ENCODE data around the gene CAMK1D. TPM values are rescaled to one million over a fixed set of nuclear protein-coding genes. Genes with fewer than 3 reads are reported as not detected.

Gene CAMK1D
- total RNA-seq, 1 experiment from 2014 or later = 6.3 TPM

- H2AFZ ChIP-seq (ENCODE audit: low read length) = no peak overlapping the region
- H3K9me3 ChIP-seq (ENCODE audit: control insufficient read depth, low read depth, low read length) = no peaks in the 10 kb centered on the region
- no peaks in the 10 kb centered on the region for H3K23me2 ChIP-seq (ENCODE audit: insufficient read length, low read depth, low read length, poor library complexity, severe bottlenecking)
- H3K27me3 ChIP-seq (ENCODE audit: insufficient read depth, low read length) = no peaks in the 10 kb centered on the region
- H3K27ac ChIP-seq (ENCODE audit: insufficient read length, low read depth, low read length) = no peak overlapping the region
- no peak overlapping the region for H2BK15ac ChIP-seq (ENCODE audit: low read depth, low read length)
- no peak overlapping the region for H2AK5ac ChIP-seq (ENCODE audit: insufficient read length, low read length)
- Mint-ChIP-seq H3K27me3 (ENCODE audit: low read depth) (no peaks in the 10 kb centered on the region), H3K4me1 (peaks cover 10 to 12% of the 10 kb centered on the region in 2 experiments), H3K9me3 (peaks cover 0 to 2% of the 10 kb centered on the region in 2 experiments; a peak in 2 of 5 replicates), H3K4me3 (no peak overlapping the region), H3K36me3 (ENCODE audit: insufficient read depth in 1 of 3, low read depth in 3 of 3) (peaks cover 0 to 9% (median 0%) of the 10 kb centered on the region in 3 experiments; a peak in 3 of 7 replicates), H3K27ac (no peak overlapping the region)
- no peak overlapping the region for H3K4me2 ChIP-seq (ENCODE audit: insufficient read depth, insufficient read length, low read length)
- H4K8ac ChIP-seq (replicated peaks; ENCODE audit: insufficient read length, low read depth, low read length) = no peak overlapping the region
- no peak overlapping the region for H2BK5ac ChIP-seq (ENCODE audit: insufficient read length, low read length)
- no peaks in the 10 kb centered on the region for H3K79me1 ChIP-seq (ENCODE audit: insufficient read depth, low read depth, low read length, poor library complexity, severe bottlenecking)
- no peaks in the 10 kb centered on the region for H4K20me1 ChIP-seq (ENCODE audit: control insufficient read depth, insufficient read depth, insufficient read length)
- no peak overlapping the region for H4K91ac ChIP-seq (ENCODE audit: insufficient read length, low read depth, low read length)
- H3K23ac ChIP-seq (ENCODE audit: insufficient read length, low read depth, low read length) = no peak overlapping the region
- H2BK12ac ChIP-seq (ENCODE audit: insufficient read length, low read depth, low read length) = no peak overlapping the region
- H3K79me2 ChIP-seq (ENCODE audit: insufficient read depth, low read length) = no peaks in the 10 kb centered on the region
- no peak overlapping the region for H3T11ph ChIP-seq (ENCODE audit: low read length)
- TF ChIP-seq CTCF (conservative IDR thresholded peaks at IDR 0.05) = no peak
- H3K9ac ChIP-seq (ENCODE audit: extremely low read depth, insufficient read length, low read length) = no peak overlapping the region
- no peak for DNase-seq
- WGBS (ENCODE audit: extremely low coverage, insufficient read length, low lambda C conversion rate) = no CpG with 5 or more reads among the region's 9 CpGs
- no peak overlapping the region for H2BK120ac ChIP-seq (ENCODE audit: low read depth, low read length, poor library complexity, severe bottlenecking)
- no peak overlapping the region for H3K56ac ChIP-seq (ENCODE audit: insufficient read length, low read depth, low read length)
- no peak overlapping the region for H3K14ac ChIP-seq (ENCODE audit: insufficient read depth, low read length)
- H3K18ac ChIP-seq (ENCODE audit: insufficient read length, low read depth, low read length) = no peak overlapping the region
- H3K4ac ChIP-seq (ENCODE audit: low read depth, low read length) = no peak overlapping the region
- H3K4me1 ChIP-seq (ENCODE audit: insufficient read depth, low read length) = peaks cover 2% of the 10 kb centered on the region; the same call in 1 of the 2 replicates
- no peak overlapping the region for H2BK20ac ChIP-seq (ENCODE audit: low read depth, low read length, poor library complexity, severe bottlenecking)
- H4K5ac ChIP-seq (ENCODE audit: insufficient read length, low read depth, low read length) = no peak overlapping the region
Observed at GRCh38 chr10:12814166-12814565, 464.8 kb downstream of the CAMK1D start.

Measured in H9 (cell line).